Stimulated activated CD4-positive, alpha-beta T cell treated with anti-CD3 and anti-CD28 coated beads, TNF-alpha, amount 100 ng/mL, for 4 hours (primary cell): Measurements from ENCODE around the gene CDK17.
"Not testable (repeated sequence)": the region's sequence is repeated elsewhere in the genome, so short reads cannot be mapped to it uniquely, and the experiment has no call there.

Source experiments
- DNase-seq, 3 experiments: peaks; one replicate each; pipeline ENCODE4 v3.0.0-alpha.2; 2020; ENCODE audit warnings: low read depth in 3 of 3

The CDK17 gene

GRCh38 chr12:96354326-96354725 lies 45.9 kb downstream of the CDK17 start:
- no peak for DNase-seq

GRCh38 chr12:96352161-96352835 lies 47.9 kb downstream of the CDK17 start:
- no peak for DNase-seq

- no peak for DNase-seq
Measured at GRCh38 chr12:96350982-96351381, 49.3 kb downstream of the CDK17 start.

GRCh38 chr12:96347130-96347699 lies 53.0 kb downstream of the CDK17 start:
- DNase-seq: no peak

GRCh38 chr12:96346716-96347115 lies 53.5 kb downstream of the CDK17 start:
- DNase-seq: not testable (repeated sequence)

- no peak for DNase-seq
Measured at GRCh38 chr12:96344124-96344695, 56.0 kb downstream of the CDK17 start.

GRCh38 chr12:96343347-96343954 lies 56.8 kb downstream of the CDK17 start:
- no peak for DNase-seq

GRCh38 chr12:96339666-96340065 lies 60.6 kb downstream of the CDK17 start:
- DNase-seq: not testable (repeated sequence)

- no peak for DNase-seq
Measured at GRCh38 chr12:96338852-96339471, 61.3 kb downstream of the CDK17 start.

- DNase-seq: no peak
Measured at GRCh38 chr12:96337953-96338352, 62.3 kb downstream of the CDK17 start.

- DNase-seq: no peak
Measured at GRCh38 chr12:96336489-96336888, 63.8 kb downstream of the CDK17 start.

- DNase-seq: no peak
Measured at GRCh38 chr12:96335270-96335669, 65.0 kb downstream of the CDK17 start.

GRCh38 chr12:96334502-96334901 lies 65.7 kb downstream of the CDK17 start:
- no peak for DNase-seq

GRCh38 chr12:96329545-96329944 lies 70.7 kb downstream of the CDK17 start:
- no peak for DNase-seq

- DNase-seq: no peak
Measured at GRCh38 chr12:96329018-96329417, 71.2 kb downstream of the CDK17 start.

GRCh38 chr12:96327889-96328288 lies 72.3 kb downstream of the CDK17 start:
- DNase-seq: no peak

- DNase-seq: no peak
Measured at GRCh38 chr12:96327346-96327745, 72.9 kb downstream of the CDK17 start.

- DNase-seq: no peak
Measured at GRCh38 chr12:96326628-96327227, 73.5 kb downstream of the CDK17 start.

GRCh38 chr12:96323906-96324305 lies 76.3 kb downstream of the CDK17 start:
- DNase-seq: no peak

GRCh38 chr12:96322720-96323119 lies 77.5 kb downstream of the CDK17 start:
- DNase-seq: no peak

GRCh38 chr12:96321941-96322340 lies 78.3 kb downstream of the CDK17 start:
- DNase-seq: no peak

- not testable (repeated sequence) for DNase-seq
Measured at GRCh38 chr12:96317801-96318200, 82.4 kb downstream of the CDK17 start.
